GM18870 (cell line): ENCODE measurements around the gene CAST.

ENCODE experiments used
- ATAC-seq: cut with Tn5 transposase; IDR thresholded peaks from one replicate; pipeline ENCODE4 v1.9.1; 2021; ENCODE audit warnings: moderate library complexity; ENCODE audit not compliant: unreplicated experiment

The CAST gene

DNA sequence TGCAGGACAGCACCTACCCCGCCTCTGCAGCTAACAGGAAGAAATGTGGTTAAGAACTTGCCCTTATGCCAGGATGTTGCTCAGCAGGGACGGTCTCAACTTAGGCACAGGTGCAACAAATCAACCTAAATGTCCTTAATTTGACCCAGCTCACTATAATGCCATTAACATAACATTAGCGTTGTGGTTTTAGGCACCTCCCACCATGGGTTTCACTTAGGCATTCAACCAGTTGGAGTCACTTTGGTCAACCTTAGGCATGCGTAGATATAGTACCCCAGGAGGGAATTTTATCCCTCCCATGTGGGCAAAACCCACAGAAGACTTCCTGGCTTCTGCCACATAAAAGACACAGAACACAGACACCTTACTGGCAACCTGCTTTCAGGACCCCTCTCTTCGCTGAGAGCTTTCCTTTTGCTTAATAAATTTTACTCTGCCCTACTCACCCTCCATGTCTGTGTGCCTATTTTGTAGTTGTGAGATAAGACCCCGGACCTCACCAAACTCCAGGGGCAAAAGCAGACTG lies 154.3 kb downstream of the CAST start:
- peak; percentile 88 for ATAC-seq

DNA sequence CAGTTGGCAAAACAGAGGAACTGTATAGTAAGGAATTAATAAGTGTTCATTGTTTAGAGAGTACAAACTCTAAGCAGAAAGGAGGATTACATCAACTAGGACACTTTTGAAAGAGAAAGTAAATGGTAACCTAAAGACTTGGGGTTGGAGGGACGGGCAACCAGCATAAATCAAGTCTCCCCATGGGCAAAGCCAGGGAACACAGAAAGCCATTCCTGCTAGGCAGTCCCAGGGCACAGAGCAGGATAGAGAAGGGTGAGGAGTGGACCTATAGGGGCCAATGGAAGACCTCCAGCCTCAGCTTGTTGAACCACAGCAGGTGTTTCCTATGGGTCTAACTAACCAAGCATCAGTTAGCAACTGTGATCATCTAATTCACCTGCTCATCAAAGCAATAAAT lies 154.8 kb downstream of the CAST start:
- ATAC-seq: peak; percentile 32

DNA sequence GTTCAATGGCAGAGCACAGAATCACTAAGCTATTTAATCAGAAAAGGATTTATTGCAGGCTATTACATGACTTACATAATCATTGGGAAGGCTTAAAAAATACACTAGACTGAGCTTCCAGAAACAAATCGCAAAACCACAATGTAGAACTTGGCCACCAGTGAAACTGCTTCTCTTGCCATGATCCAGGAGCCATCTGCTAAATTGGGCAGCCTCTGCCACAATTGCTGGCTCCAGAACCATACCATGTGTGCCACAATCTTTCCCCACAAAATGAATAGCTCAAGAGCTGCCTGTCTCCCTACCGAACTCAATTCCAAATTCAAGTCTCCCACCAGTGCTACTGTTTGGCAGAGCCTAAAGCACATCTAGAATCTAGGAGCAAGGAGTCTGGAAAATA lies 155.3 kb downstream of the CAST start:
- no peak for ATAC-seq

DNA sequence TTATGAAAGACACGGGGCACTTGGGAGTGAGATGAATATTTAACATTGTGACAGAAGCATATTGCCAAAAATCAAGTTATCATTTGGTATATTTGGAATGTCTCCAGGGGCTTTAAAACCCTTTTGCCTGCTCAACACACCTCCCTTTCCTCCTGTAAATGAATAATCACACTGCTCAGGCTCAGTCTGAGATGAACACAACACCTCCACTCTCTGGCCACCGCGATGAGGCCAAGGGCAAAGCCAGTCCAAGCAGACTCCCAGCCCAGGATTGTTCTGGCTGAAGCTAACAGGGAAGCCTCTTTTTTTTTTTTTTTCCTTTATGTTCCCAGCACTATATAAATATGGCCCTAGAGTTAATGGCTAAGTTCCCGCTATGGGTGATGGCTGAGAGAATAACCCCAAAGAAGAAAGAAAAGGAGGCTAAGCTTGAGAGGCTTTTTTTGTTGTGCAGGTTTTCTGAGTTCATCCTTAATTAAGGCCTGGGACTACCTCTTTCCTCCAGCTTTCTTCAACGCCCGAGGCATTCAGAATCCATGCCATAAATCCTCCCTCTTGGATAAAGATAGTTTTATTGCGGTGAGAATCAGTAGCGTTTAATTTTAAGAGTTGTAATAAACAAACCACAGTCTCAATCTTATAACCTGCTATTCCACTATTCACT lies 156.1 kb downstream of the CAST start:
- no peak for ATAC-seq

DNA sequence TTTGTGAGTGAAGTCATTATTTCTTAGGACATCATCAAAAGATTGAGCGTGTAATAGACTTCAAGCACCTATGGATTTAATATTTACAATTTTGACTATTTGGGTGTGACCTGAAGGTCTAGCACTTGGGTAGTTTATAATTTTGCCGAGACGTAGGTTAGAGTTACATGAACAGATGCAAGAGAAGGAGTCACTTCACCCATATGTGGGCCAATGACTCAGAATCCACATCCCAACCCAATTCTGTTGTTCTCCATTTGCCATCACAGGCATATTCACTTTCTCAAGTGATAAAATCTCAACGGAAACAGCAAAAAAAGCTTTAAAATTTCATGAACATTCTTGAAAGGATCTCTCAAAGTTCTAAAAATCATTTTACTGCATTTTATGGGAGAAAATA lies 157.6 kb downstream of the CAST start:
- ATAC-seq: no peak

DNA sequence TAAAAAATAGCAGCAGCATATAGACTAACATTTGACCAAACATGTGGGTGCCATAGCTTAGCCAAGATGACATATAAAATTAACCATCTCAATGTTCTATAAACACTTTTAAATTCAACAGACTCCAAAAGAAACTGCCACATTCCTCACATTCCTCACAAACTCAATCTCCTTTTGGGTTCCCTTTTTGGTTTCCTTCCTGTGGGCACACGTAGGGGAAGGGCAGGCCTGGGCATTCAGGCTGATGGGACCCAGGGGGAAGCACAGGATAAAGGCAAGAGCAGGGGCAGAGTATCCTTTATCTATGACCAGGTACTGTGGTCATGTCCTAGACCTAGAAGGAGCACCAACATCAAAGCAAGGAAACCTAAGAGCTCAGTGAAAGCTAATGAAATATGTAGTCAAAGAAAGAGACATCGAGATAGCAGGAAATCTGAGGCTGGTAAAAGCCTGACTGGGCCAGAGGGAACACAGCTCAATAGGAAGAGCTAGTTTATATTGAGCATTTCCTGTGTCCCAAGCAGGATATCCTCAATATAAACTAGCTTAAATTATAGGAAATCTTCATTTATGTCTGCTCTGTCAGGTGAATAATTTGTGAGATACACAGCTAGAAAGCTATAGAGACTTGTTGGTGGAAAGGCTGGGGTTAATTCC lies 159.2 kb downstream of the CAST start:
- ATAC-seq: no peak

DNA sequence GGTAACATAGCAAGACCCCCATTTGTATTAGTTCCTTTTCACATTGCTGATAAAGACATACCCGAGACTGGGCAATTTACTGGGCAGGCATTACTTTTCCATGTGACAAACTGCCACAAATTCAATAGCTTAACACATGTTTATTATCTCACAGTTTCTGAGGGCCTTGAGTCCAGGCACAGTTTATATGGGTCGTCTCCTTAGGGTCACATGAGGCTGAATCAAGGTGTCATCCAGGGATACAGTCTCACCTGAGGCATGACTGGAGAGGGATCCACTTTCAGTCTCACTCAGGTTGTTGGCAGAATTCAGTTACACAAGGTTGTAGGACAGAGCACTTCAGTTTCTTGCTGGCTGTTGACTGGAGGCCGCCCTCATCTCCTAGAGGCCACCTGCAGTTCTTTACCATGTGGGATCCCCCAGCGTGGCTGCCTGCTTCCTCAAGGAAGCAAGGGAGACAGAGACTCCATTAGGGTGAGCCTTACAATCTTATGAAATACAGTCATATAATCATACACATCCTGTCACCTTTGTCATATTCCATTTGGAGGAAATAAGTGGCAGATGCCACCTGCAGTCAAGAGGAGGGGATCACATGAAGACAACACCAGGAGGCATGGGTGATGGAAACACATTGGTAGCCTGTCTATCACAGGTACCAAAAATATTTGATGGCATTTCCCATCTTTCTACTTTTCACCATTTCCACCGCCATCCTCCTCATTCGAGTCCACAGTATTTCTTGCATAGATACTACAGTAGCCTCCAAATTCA lies 160.7 kb downstream of the CAST start:
- ATAC-seq: no peak

DNA sequence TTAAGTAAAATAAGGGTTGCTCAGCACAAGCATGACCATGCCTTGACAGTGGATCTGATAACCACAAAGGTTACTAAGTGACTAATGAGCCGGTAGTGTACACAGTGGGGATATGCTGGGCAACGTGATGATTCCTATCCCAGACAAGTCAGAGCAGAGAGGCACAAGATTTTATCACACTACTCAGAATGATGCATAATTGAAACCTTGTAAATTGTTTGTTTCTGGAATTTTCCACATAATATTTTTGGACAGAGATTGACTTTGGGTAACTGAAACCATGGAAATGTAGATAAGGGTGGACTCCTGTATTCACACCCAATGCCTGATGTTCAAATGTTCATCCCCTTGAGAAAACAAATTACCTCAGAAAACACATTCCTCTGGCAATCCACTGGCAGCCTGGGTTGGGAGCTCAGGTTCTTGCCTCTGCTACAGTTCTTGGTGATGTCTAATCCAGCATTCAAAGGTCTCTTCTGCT lies 161.8 kb downstream of the CAST start:
- peak; percentile 98 for ATAC-seq
